Parathyroid adenoma (tissue), 2 donors: ENCODE data around the gene PCNX2.

Source experiments
- H2AFZ ChIP-seq: fragments of 300-600 bp; sonication (generic); one replicate; pipeline ENCODE4 v1.7.0; 2017; ENCODE audit warnings: antibody characterized with exemption, mild to moderate bottlenecking
- H3K27ac ChIP-seq: fragments of 300-600 bp; sonication (generic); one replicate; pipeline ENCODE4 v1.7.0; 2017
- H3K27me3 ChIP-seq: fragments of 300-600 bp; sonication (generic); one replicate; pipeline ENCODE4 v1.7.0; 2017; ENCODE audit warnings: low read length; ENCODE audit not compliant: control insufficient read depth, insufficient read depth
- H3K36me3 ChIP-seq: fragments of 300-600 bp; sonication (generic); one replicate; pipeline ENCODE4 v1.7.0; 2017; ENCODE audit warnings: low read length; ENCODE audit not compliant: control insufficient read depth, insufficient read depth
- H3K4me1 ChIP-seq: fragments of 300-600 bp; sonication (generic); one replicate; pipeline ENCODE4 v1.7.0; 2017; ENCODE audit warnings: control low read depth
- H3K4me2 ChIP-seq: fragments of 300-600 bp; sonication (generic); one replicate; pipeline ENCODE4 v1.7.0; 2017; ENCODE audit warnings: low read length
- H3K4me3 ChIP-seq: fragments of 300-600 bp; sonication (generic); one replicate; pipeline ENCODE4 v1.7.0; 2017; ENCODE audit warnings: low read depth, low read length
- H3K79me2 ChIP-seq: fragments of 300-600 bp; sonication (generic); one replicate; pipeline ENCODE4 v1.7.0; 2017; ENCODE audit warnings: control low read depth
- H3K9ac ChIP-seq: fragments of 300-600 bp; sonication (generic); one replicate; pipeline ENCODE4 v1.7.0; 2017; ENCODE audit warnings: mild to moderate bottlenecking
- H3K9me3 ChIP-seq: fragments of 300-600 bp; sonication (generic); one replicate; pipeline ENCODE4 v1.7.0; 2017; ENCODE audit warnings: low read length; ENCODE audit not compliant: control insufficient read depth
- CTCF ChIP-seq: fragments of 300-600 bp; sonication (generic); IDR thresholded peaks from one replicate; pipeline ENCODE4 v1.7.0; 2017; ENCODE audit warnings: antibody characterized with exemption, mild to moderate bottlenecking
- donor health status: primary hyperparathyroidism.

The PCNX2 gene

GRCh38 chr1:233157245-233157644 is 138.3 kb downstream of the PCNX2 start:
- Histone ChIP-seq H3K27me3 (no peaks in the 10 kb centered on the region), H3K4me1 (no peaks in the 10 kb centered on the region), H3K4me2 (no peak overlapping the region), H3K9me3 (no peaks in the 10 kb centered on the region), H3K4me3 (no peak overlapping the region), H3K36me3 (no peaks in the 10 kb centered on the region), H2AFZ (no peak overlapping the region), H3K9ac (no peak overlapping the region), H3K79me2 (no peaks in the 10 kb centered on the region), H3K27ac (no peak overlapping the region)
- no peak for TF ChIP-seq CTCF

DNA sequence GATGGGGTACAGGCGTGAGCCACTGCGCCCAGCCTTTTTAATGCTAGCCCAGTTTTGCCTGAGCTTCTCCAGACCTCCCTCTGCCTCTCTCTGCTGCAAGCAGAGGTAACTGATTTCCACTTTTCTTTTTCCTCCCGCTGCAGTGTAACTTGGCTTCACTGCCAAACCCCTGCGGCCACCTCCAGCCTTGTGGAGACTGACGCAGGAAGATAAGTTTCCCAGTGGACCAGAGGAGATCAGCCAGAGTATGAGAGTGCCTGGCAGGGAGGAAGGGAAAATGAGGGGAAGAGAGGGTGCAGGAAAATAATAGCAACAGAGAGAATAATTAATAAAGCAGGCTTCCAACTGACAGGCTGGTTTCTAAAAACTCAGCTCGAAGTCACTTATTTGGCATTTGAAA is 143.7 kb downstream of the PCNX2 start:
- no peaks in the 10 kb centered on the region for H3K36me3 ChIP-seq
- no peak for TF ChIP-seq CTCF
- H3K79me2 ChIP-seq, result no peaks in the 10 kb centered on the region
- H3K9ac ChIP-seq, result no peak overlapping the region
- no peak overlapping the region for H3K4me2 ChIP-seq
- no peak overlapping the region for H3K4me3 ChIP-seq
- H3K9me3 ChIP-seq, result no peaks in the 10 kb centered on the region
- H3K27me3 ChIP-seq, result no peaks in the 10 kb centered on the region
- H3K4me1 ChIP-seq, result no peaks in the 10 kb centered on the region
- H3K27ac ChIP-seq, result no peak overlapping the region
- no peak overlapping the region for H2AFZ ChIP-seq

DNA sequence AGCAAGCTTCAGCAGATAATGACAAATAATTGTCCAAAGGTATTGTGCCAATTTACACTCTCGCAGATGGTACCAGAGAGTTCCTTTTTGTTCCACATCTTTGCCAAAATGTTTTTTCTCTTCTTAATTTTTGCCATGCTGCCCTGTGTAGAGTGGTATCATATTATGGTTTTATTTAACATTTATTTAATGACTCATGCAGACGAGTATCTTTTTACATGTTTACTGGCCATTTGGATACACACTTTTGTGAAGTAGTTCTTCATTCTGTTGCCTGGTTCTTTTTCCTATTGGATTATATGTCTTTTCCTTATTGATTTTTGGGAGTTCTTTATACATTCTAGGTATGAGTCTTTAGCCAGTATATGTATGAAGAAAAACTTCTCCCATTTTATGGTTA is 151.1 kb downstream of the PCNX2 start:
- Histone ChIP-seq H2AFZ (no peak overlapping the region), H3K9me3 (no peaks in the 10 kb centered on the region), H3K4me3 (no peak overlapping the region), H3K4me1 (no peaks in the 10 kb centered on the region), H3K9ac (no peak overlapping the region), H3K27ac (no peak overlapping the region), H3K4me2 (no peak overlapping the region), H3K27me3 (no peaks in the 10 kb centered on the region), H3K36me3 (no peaks in the 10 kb centered on the region), H3K79me2 (no peaks in the 10 kb centered on the region)
- TF ChIP-seq CTCF, result no peak

DNA sequence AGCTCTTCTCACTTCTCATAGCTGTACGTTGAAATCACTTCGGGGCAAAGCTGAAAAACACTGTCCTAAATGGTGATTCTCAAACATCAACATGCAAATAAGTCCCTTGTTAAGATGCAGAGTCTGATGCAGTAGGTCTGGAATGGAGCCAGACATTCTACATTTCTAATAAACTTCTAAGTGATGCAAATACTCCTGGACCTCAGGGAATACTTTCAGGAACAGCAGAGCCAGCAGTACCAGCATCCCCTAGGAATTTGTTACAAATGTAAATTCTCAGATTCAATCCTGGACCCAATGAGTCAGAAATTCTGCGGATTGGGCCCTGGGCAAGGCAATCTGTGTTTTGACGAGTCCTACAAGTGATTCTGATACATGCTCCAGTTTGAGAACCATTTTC is 152.3 kb downstream of the PCNX2 start:
- H3K79me2 ChIP-seq, result no peaks in the 10 kb centered on the region
- no peaks in the 10 kb centered on the region for H3K27me3 ChIP-seq
- no peak overlapping the region for H2AFZ ChIP-seq
- H3K9ac ChIP-seq, result no peak overlapping the region
- no peaks in the 10 kb centered on the region for H3K4me1 ChIP-seq
- H3K9me3 ChIP-seq, result no peaks in the 10 kb centered on the region
- H3K27ac ChIP-seq, result no peak overlapping the region
- no peak overlapping the region for H3K4me2 ChIP-seq
- no peak overlapping the region for H3K4me3 ChIP-seq
- no peak for TF ChIP-seq CTCF
- H3K36me3 ChIP-seq, result no peaks in the 10 kb centered on the region

DNA sequence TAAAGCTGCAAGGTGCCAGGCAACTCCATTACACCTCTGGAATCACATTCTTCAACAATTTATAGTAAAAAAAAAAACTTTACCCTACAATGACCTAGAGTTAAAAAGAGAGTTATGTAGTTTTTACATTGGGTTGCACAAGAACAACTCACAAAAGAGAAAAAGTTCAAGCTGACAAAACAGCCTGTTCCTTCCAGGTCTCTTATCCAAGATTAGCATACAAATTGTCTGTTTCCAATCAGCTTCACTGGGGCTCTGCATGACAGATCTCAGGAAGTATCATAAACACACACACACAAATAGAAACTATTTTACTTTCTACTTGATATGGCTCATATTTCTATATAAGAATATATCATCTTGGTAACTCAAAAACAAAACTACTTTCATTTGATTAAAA is 154.6 kb downstream of the PCNX2 start:
- Histone ChIP-seq H3K36me3 (no peaks in the 10 kb centered on the region), H2AFZ (no peak overlapping the region), H3K79me2 (no peaks in the 10 kb centered on the region), H3K27me3 (no peaks in the 10 kb centered on the region), H3K4me2 (no peak overlapping the region), H3K4me1 (no peaks in the 10 kb centered on the region), H3K9ac (no peak overlapping the region), H3K9me3 (no peaks in the 10 kb centered on the region), H3K27ac (no peak overlapping the region), H3K4me3 (no peak overlapping the region)
- no peak for TF ChIP-seq CTCF
